DOHH2 (cell line): ENCODE data around the gene IFRD1.

Experiments
- H3F3A ChIP-seq: fragments of 200-600 bp; sonication (generic), shearing (Covaris generic); 2 replicates; pipeline ENCODE4 v1.6.0; 2016; ENCODE audit warnings: antibody characterized with exemption, mild to moderate bottlenecking; ENCODE audit not compliant: control insufficient read depth, insufficient read depth
- H3K27ac ChIP-seq: fragments of 200-600 bp; sonication (generic); 2 replicates; pipeline ENCODE4 v1.5.1; 2014; ENCODE audit warnings: low read depth, mild to moderate bottlenecking, low read length, moderate library complexity
- H3K27me3 ChIP-seq: fragments of 200-600 bp; sonication (generic); 2 replicates; pipeline ENCODE4 v1.6.1; 2014; ENCODE audit warnings: mild to moderate bottlenecking, low read length, mixed read lengths; ENCODE audit not compliant: control insufficient read depth
- H3K36me3 ChIP-seq: fragments of 200-600 bp; sonication (generic); 2 replicates; pipeline ENCODE4 v1.6.1; 2014; ENCODE audit warnings: mild to moderate bottlenecking, low read length, moderate library complexity, mixed read lengths; ENCODE audit not compliant: control insufficient read depth
- H3K4me1 ChIP-seq: fragments of 200-600 bp; sonication (generic); 2 replicates; pipeline ENCODE4 v1.6.1; 2014; ENCODE audit warnings: mild to moderate bottlenecking, low read length, mixed read lengths; ENCODE audit not compliant: control insufficient read depth
- H3K4me2 ChIP-seq: fragments of 200-600 bp; sonication (generic); 2 replicates; pipeline ENCODE4 v1.6.0; 2014; ENCODE audit warnings: mild to moderate bottlenecking, low read length, moderate library complexity
- H3K4me3 ChIP-seq: fragments of 200-600 bp; sonication (generic); 2 replicates; pipeline ENCODE4 v1.5.1; 2014; ENCODE audit warnings: mild to moderate bottlenecking, low read length, mixed read lengths
- H3K79me2 ChIP-seq: fragments of 200-600 bp; sonication (generic); 2 replicates; pipeline ENCODE4 v1.6.1; 2014; ENCODE audit warnings: mild to moderate bottlenecking, low read length, mixed read lengths; ENCODE audit not compliant: control insufficient read depth
- H3K9me2 ChIP-seq: fragments of 200-600 bp; sonication (generic); replicated peaks from 2 replicates; pipeline ENCODE4 v1.6.1; 2014; ENCODE audit warnings: mild to moderate bottlenecking, low read length, mixed read lengths; ENCODE audit not compliant: control insufficient read depth
- H3K9me3 ChIP-seq: fragments of 200-600 bp; sonication (generic); 2 replicates; pipeline ENCODE4 v1.6.1; 2014; ENCODE audit warnings: antibody characterized with exemption, low read length, mixed read lengths; ENCODE audit not compliant: control insufficient read depth, insufficient read depth
- H4K20me1 ChIP-seq: fragments of 200-600 bp; sonication (generic); 2 replicates; pipeline ENCODE4 v1.6.0; 2014; ENCODE audit warnings: low read depth, mild to moderate bottlenecking, antibody characterized with exemption, low read length, moderate library complexity; ENCODE audit not compliant: control insufficient read depth, insufficient read depth
- CTCF ChIP-seq: fragments of 200-600 bp; sonication (generic); IDR thresholded peaks from one replicate; pipeline ENCODE4 v1.5.1; 2014; ENCODE audit warnings: antibody characterized with exemption, mild to moderate bottlenecking, low read depth, low read length; ENCODE audit not compliant: poor library complexity, severe bottlenecking
- EZH2phosphoT487 ChIP-seq: fragments of 200-600 bp; sonication (generic); IDR thresholded peaks from 2 replicates; pipeline ENCODE4 v1.6.1; 2017; ENCODE audit warnings: borderline replicate concordance, mild to moderate bottlenecking, antibody characterized with exemption, low read length, moderate library complexity, mixed read lengths

Gene IFRD1

GRCh38 chr7:112510743-112511110 is 60.5 kb downstream of the IFRD1 start:
- TF ChIP-seq EZH2phosphoT487 (no peak), CTCF (no peak)
- no peak overlapping the region for H3K4me2 ChIP-seq
- H3K79me2 ChIP-seq = no peaks in the 10 kb centered on the region
- H3K36me3 ChIP-seq = no peaks in the 10 kb centered on the region
- H3K27ac ChIP-seq = no peak overlapping the region
- H3F3A ChIP-seq = no peaks in the 10 kb centered on the region
- no peak overlapping the region for H3K4me3 ChIP-seq
- H3K27me3 ChIP-seq = no peaks in the 10 kb centered on the region
- H3K4me1 ChIP-seq = no peaks in the 10 kb centered on the region
- H4K20me1 ChIP-seq = no peaks in the 10 kb centered on the region
- H3K9me2 ChIP-seq = no peaks in the 10 kb centered on the region
- H3K9me3 ChIP-seq = no peaks in the 10 kb centered on the region

- no peak overlapping the region for H3K4me2 ChIP-seq
- H3K4me3 ChIP-seq = no peak overlapping the region
- no peaks in the 10 kb centered on the region for H3F3A ChIP-seq
- H4K20me1 ChIP-seq = no peaks in the 10 kb centered on the region
- no peaks in the 10 kb centered on the region for H3K4me1 ChIP-seq
- no peaks in the 10 kb centered on the region for H3K27me3 ChIP-seq
- H3K9me3 ChIP-seq = no peaks in the 10 kb centered on the region
- H3K27ac ChIP-seq = no peak overlapping the region
- H3K9me2 ChIP-seq = no peaks in the 10 kb centered on the region
- no peaks in the 10 kb centered on the region for H3K36me3 ChIP-seq
- TF ChIP-seq EZH2phosphoT487 = no peak
- TF ChIP-seq CTCF = no peak
- no peaks in the 10 kb centered on the region for H3K79me2 ChIP-seq
Measured at GRCh38 chr7:112511451-112512202, 61.4 kb downstream of the IFRD1 start.

- TF ChIP-seq EZH2phosphoT487 (no peak), CTCF (no peak)
- H4K20me1 ChIP-seq = no peaks in the 10 kb centered on the region
- H3K36me3 ChIP-seq = no peaks in the 10 kb centered on the region
- no peak overlapping the region for H3K4me3 ChIP-seq
- H3K4me1 ChIP-seq = no peaks in the 10 kb centered on the region
- H3F3A ChIP-seq = no peaks in the 10 kb centered on the region
- H3K79me2 ChIP-seq = no peaks in the 10 kb centered on the region
- H3K9me2 ChIP-seq = no peaks in the 10 kb centered on the region
- H3K4me2 ChIP-seq = no peak overlapping the region
- H3K27me3 ChIP-seq = no peaks in the 10 kb centered on the region
- no peaks in the 10 kb centered on the region for H3K9me3 ChIP-seq
- no peak overlapping the region for H3K27ac ChIP-seq
Measured at GRCh38 chr7:112512451-112513210, 62.4 kb downstream of the IFRD1 start.
